ENCODE data around the gene BAZ2A.

DNA sequence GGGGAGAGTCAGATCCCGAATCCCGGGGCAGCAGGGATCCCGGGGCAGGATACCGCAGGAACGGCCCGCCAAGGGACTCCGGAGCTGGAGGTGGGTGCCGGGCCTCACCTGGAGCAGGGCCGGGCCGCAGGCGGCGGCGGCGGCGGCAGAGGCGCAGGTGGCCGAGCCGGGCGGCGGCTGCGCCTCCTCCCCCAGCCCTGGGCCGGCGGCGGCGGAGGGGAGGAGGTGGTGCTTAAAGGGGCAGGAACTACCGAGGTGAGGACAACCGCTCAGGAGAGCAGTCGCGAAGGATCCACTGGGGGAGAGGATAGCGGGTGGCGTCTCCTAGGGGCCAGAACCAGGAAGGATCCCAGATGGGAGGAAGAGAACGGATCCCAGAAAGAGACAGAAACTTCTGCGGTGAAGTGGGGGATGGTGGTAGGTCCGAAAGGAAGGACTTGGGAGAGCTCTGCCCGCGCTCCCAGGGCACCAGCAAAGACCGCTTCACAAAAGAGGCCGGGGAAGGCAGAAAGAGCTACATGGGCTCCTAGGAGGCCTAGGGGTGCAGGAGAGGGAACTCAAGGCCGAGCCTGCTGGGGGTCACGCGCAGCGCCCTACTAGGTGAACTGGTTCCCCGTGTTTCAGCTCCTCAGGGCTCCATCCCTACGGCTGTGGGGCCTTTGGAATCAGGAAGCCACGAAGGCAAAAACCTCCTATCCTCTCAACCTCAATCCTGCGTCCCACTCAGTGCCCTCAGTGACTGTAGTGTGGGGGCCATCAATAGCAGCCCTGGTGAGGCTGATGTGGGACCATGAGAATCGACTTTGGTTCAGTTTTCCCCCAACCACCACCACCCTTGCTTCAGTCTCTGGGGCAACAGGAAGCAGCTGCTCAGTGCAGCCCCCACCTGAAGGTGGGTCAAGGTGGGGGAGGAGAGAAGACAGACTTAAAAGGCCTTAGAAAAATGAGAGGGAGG is 5.0 kb upstream of the BAZ2A start:
- no peak for TF ChIP-seq EZH2 (IDR thresholded peaks at IDR 0.05; ENCODE audit: insufficient read depth, poor library complexity, severe bottlenecking)
- no peak for TF ChIP-seq EZH2phosphoT487 (IDR thresholded peaks at IDR 0.05; ENCODE audit: insufficient read depth, low read depth)

All from GM23248 (cell line).